OCI-LY3 (cell line): ENCODE measurements around the gene PDE4D.

Experiments used
- CTCF ChIP-seq: fragments of 200-600, 300-600 bp; sonication (generic); IDR thresholded peaks from 2 replicates; pipeline ENCODE4 v1.5.1; 2014; ENCODE audit warnings: antibody characterized with exemption, low read length, low read depth
- EZH2phosphoT487 ChIP-seq: fragments of 200-600 bp; shearing (Covaris generic); IDR thresholded peaks from 2 replicates; pipeline ENCODE4 v1.6.1; 2018; ENCODE audit warnings: antibody characterized with exemption, mixed run types, low read depth

GRCh38 chr5:59593439-59594007, 300.0 kb downstream of the PDE4D start:
- TF ChIP-seq CTCF: no peak
- TF ChIP-seq EZH2phosphoT487: no peak
